Measurements from ENCODE around the gene SLC35E2B.
"Not testable (repeated sequence)": the region's sequence is repeated elsewhere in the genome, so short reads cannot be mapped to it uniquely, and the experiment has no call there.

SLC35E2B gene

DNA sequence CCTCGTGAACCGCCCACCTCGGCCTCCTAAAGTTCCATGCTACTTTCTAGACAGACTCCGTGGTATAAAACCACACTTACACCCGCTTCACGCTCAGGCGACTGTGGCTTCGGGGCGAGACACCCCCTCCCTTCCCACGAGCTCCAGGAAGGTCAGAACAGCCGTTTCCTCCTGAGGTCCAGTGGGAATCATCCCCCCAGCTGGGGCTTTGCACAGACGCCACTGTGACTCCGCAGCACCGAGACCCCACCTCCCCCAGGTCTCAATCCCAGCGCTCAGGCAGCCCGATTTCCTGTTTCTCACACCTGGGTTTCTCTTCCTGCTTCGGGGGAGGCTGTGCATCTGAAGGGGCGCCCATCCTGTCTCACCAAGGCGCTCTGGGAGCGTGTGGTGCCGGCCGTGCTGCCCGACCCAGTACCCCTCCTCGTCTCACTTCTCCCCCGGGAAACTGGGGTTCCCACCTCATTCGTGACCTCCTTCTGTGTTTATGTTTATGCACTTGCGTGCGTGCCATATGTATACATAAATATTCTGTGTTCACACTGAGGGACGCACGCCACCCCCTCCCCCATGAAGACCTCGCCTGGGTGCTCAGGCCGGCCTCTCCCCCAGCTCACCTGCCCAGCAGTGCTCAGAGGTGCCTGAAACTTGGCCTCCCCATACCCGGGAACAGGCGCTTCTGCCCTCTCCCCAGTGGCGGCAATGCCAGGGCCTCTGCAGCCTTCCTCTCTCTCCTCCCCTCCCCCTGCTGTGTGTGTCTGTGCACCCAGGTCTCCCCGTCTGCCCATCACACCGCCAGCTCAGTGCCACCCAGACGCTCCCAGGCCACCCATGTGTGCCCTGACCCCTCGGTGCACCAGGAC is 14.6 kb downstream of the SLC35E2B start:
- H3K23ac ChIP-seq (ENCODE audit: low read depth, low read length, poor library complexity): peak overlapping the region; percentile 43
- H3K27ac ChIP-seq (replicated peaks; ENCODE audit: low read length): no peak overlapping the region
- no peak overlapping the region for H4K91ac ChIP-seq (ENCODE audit: low read depth, low read length, poor library complexity)
- no peak overlapping the region for H2BK120ac ChIP-seq (ENCODE audit: low read depth, low read length)
- H3K18ac ChIP-seq (ENCODE audit: low read length): no peak overlapping the region
- H3K14ac ChIP-seq (ENCODE audit: low read length): peak overlapping the region; percentile 89
- peak overlapping the region; percentile 39 for H2BK5ac ChIP-seq (ENCODE audit: low read length)
- peaks cover 0 to 6% of the 10 kb centered on the region in 2 donors for H3K4me1 ChIP-seq (ENCODE audit: control insufficient read depth in 2 of 2, insufficient read depth in 1 of 2, low read depth in 1 of 2, low read length in 2 of 2)
- H2AK5ac ChIP-seq (ENCODE audit: low read depth, low read length): peak overlapping the region; percentile 1
- peak overlapping the region; percentile 44 for H3K9ac ChIP-seq (ENCODE audit: low read depth, low read length, poor library complexity)
- H2BK12ac ChIP-seq (ENCODE audit: low read length): peak overlapping the region; percentile 73
- no peak overlapping the region for H2AFZ ChIP-seq (ENCODE audit: low read length)
- H3K4me2 ChIP-seq (ENCODE audit: insufficient read depth, low read length, poor library complexity, severe bottlenecking): no peak overlapping the region
- no peaks in the 10 kb centered on the region for H3K27me3 ChIP-seq (ENCODE audit: control insufficient read depth in 3 of 3, insufficient read depth in 3 of 3, low read depth in 1 of 3, low read length in 3 of 3)
- peaks cover 7% of the 10 kb centered on the region for H3K79me1 ChIP-seq (ENCODE audit: low read depth, low read length)
- DNase-seq (ENCODE audit: low spot score): no peak
- peaks cover 1 to 22% of the 10 kb centered on the region in 2 donors for H3K36me3 ChIP-seq (replicated peaks in 1 of 2; ENCODE audit: control insufficient read depth in 2 of 2, insufficient read depth in 2 of 2, low read length in 2 of 2)
- no peak overlapping the region for H4K8ac ChIP-seq (ENCODE audit: low read depth, low read length)
- no peaks in the 10 kb centered on the region for H3K9me3 ChIP-seq (replicated peaks in 1 of 2; ENCODE audit: control insufficient read depth in 2 of 2, insufficient read depth in 1 of 2, low read depth in 1 of 2, low read length in 2 of 2)
- no peak overlapping the region for H3K4ac ChIP-seq (ENCODE audit: low read length)
- WGBS, 2 donors (ENCODE audit: extremely low coverage in 2 of 2, insufficient read length in 2 of 2, insufficient replicate concordance in 1 of 2): no CpG with 5 or more reads among the region's 39 CpGs
- H2BK15ac ChIP-seq (ENCODE audit: low read length): no peak overlapping the region
- H3K4me3 ChIP-seq (ENCODE audit: low read length in 2 of 2): no peak overlapping the region

DNA sequence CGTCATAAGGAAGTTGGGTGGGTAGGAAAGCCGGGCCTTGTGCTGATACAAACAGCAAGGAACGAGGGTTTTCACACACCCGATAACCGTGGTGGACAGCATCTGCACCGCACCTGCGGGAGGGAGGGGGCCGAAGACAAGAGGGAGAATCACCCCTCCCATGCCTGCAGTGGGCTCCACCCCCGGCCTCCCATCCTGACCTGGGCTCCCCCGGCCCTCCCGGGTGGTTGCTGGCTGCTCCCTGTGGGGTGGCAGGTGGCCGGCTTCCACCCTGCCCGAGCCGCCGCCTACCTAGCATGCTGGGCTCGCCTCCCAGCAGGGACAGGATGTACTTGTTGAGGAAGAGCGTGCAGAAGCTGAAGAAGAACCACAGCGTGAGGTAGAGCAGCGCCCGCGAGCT is 16.5 kb downstream of the SLC35E2B start:
- H2BK5ac ChIP-seq (ENCODE audit: low read length): not testable (repeated sequence)
- no CpG with 5 or more reads among the region's 21 CpGs for WGBS, 2 donors (ENCODE audit: extremely low coverage in 2 of 2, insufficient read length in 2 of 2, insufficient replicate concordance in 1 of 2)

DNA sequence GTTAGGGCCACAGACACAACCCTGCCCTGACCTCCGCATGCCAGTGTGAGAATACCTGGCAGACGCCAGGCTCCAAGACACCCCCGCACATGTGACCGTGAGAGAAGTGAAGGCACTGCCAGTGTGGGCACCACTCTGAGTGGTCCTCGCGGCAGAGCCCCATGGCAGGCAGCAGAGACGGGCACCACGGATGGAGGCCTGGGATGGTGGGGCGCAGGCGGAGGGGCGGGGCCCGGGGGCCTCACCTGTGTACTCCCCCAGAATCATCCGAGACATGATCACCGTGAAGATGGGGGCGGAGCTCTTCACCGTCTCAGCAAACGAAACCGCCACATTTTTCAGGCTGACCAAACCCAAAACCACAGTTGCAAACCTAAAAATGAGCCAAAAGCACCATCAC is 17.4 kb downstream of the SLC35E2B start:
- H2BK12ac ChIP-seq (ENCODE audit: low read length); H3K4ac ChIP-seq (ENCODE audit: low read length); H2BK15ac ChIP-seq (ENCODE audit: low read length); H4K91ac ChIP-seq (ENCODE audit: low read depth, low read length, poor library complexity); H4K8ac ChIP-seq (ENCODE audit: low read depth, low read length); DNase-seq (ENCODE audit: low spot score); H3K4me2 ChIP-seq (ENCODE audit: insufficient read depth, low read length, poor library complexity, severe bottlenecking); H3K4me3 ChIP-seq (ENCODE audit: low read length in 2 of 2); H2BK120ac ChIP-seq (ENCODE audit: low read depth, low read length); H3K27ac ChIP-seq (replicated peaks; ENCODE audit: low read length); H2AFZ ChIP-seq (ENCODE audit: low read length); H3K23ac ChIP-seq (ENCODE audit: low read depth, low read length, poor library complexity); H3K14ac ChIP-seq (ENCODE audit: low read length); H3K4me1 ChIP-seq (ENCODE audit: control insufficient read depth in 2 of 2, insufficient read depth in 1 of 2, low read depth in 1 of 2, low read length in 2 of 2); H2BK5ac ChIP-seq (ENCODE audit: low read length); H3K18ac ChIP-seq (ENCODE audit: low read length); H3K79me1 ChIP-seq (ENCODE audit: low read depth, low read length); H2AK5ac ChIP-seq (ENCODE audit: low read depth, low read length); H3K9me3 ChIP-seq (replicated peaks in 1 of 2; ENCODE audit: control insufficient read depth in 2 of 2, insufficient read depth in 1 of 2, low read depth in 1 of 2, low read length in 2 of 2); H3K27me3 ChIP-seq (ENCODE audit: control insufficient read depth in 3 of 3, insufficient read depth in 3 of 3, low read depth in 1 of 3, low read length in 3 of 3); H3K9ac ChIP-seq (ENCODE audit: low read depth, low read length, poor library complexity): not testable (repeated sequence)
- H3K36me3 ChIP-seq (replicated peaks in 1 of 2; ENCODE audit: control insufficient read depth in 2 of 2, insufficient read depth in 2 of 2, low read length in 2 of 2): peaks cover 11 to 40% of the 10 kb centered on the region in 2 donors
- no CpG with 5 or more reads among the region's 18 CpGs for WGBS, 2 donors (ENCODE audit: extremely low coverage in 2 of 2, insufficient read length in 2 of 2, insufficient replicate concordance in 1 of 2)

More for the DNA sequence above, 16.5 kb downstream of the SLC35E2B start:
- H2AK5ac ChIP-seq (ENCODE audit: low read depth, low read length); H2BK120ac ChIP-seq (ENCODE audit: low read depth, low read length); H3K79me1 ChIP-seq (ENCODE audit: low read depth, low read length); H3K14ac ChIP-seq (ENCODE audit: low read length); H3K27me3 ChIP-seq (ENCODE audit: control insufficient read depth in 3 of 3, insufficient read depth in 3 of 3, low read depth in 1 of 3, low read length in 3 of 3); H3K4me1 ChIP-seq (ENCODE audit: control insufficient read depth in 2 of 2, insufficient read depth in 1 of 2, low read depth in 1 of 2, low read length in 2 of 2); DNase-seq (ENCODE audit: low spot score); H2BK15ac ChIP-seq (ENCODE audit: low read length); H3K27ac ChIP-seq (replicated peaks; ENCODE audit: low read length); H2AFZ ChIP-seq (ENCODE audit: low read length); H3K4me2 ChIP-seq (ENCODE audit: insufficient read depth, low read length, poor library complexity, severe bottlenecking); H3K18ac ChIP-seq (ENCODE audit: low read length); H3K23ac ChIP-seq (ENCODE audit: low read depth, low read length, poor library complexity); H2BK12ac ChIP-seq (ENCODE audit: low read length); H3K4ac ChIP-seq (ENCODE audit: low read length); H3K9ac ChIP-seq (ENCODE audit: low read depth, low read length, poor library complexity); H4K91ac ChIP-seq (ENCODE audit: low read depth, low read length, poor library complexity); H4K8ac ChIP-seq (ENCODE audit: low read depth, low read length); H3K4me3 ChIP-seq (ENCODE audit: low read length in 2 of 2); H3K9me3 ChIP-seq (replicated peaks in 1 of 2; ENCODE audit: control insufficient read depth in 2 of 2, insufficient read depth in 1 of 2, low read depth in 1 of 2, low read length in 2 of 2): not testable (repeated sequence)
- H3K36me3 ChIP-seq (replicated peaks in 1 of 2; ENCODE audit: control insufficient read depth in 2 of 2, insufficient read depth in 2 of 2, low read length in 2 of 2): peaks cover 9 to 33% of the 10 kb centered on the region in 2 donors

GRCh38 chr1:1674806-1675205 is 17.8 kb downstream of the SLC35E2B start:
- not testable (repeated sequence) for DNase-seq (ENCODE audit: low spot score); H3K4ac ChIP-seq (ENCODE audit: low read length); H3K23ac ChIP-seq (ENCODE audit: low read depth, low read length, poor library complexity); H3K18ac ChIP-seq (ENCODE audit: low read length); H2BK15ac ChIP-seq (ENCODE audit: low read length); H2BK12ac ChIP-seq (ENCODE audit: low read length); H3K9me3 ChIP-seq (replicated peaks in 1 of 2; ENCODE audit: control insufficient read depth in 2 of 2, insufficient read depth in 1 of 2, low read depth in 1 of 2, low read length in 2 of 2); H3K79me1 ChIP-seq (ENCODE audit: low read depth, low read length); H3K14ac ChIP-seq (ENCODE audit: low read length); H3K4me2 ChIP-seq (ENCODE audit: insufficient read depth, low read length, poor library complexity, severe bottlenecking); H3K4me3 ChIP-seq (ENCODE audit: low read length in 2 of 2); H4K91ac ChIP-seq (ENCODE audit: low read depth, low read length, poor library complexity); H4K8ac ChIP-seq (ENCODE audit: low read depth, low read length); H3K9ac ChIP-seq (ENCODE audit: low read depth, low read length, poor library complexity); H2AK5ac ChIP-seq (ENCODE audit: low read depth, low read length); H2BK120ac ChIP-seq (ENCODE audit: low read depth, low read length); H2AFZ ChIP-seq (ENCODE audit: low read length); H2BK5ac ChIP-seq (ENCODE audit: low read length); H3K27ac ChIP-seq (replicated peaks; ENCODE audit: low read length); H3K4me1 ChIP-seq (ENCODE audit: control insufficient read depth in 2 of 2, insufficient read depth in 1 of 2, low read depth in 1 of 2, low read length in 2 of 2); H3K27me3 ChIP-seq (ENCODE audit: control insufficient read depth in 3 of 3, insufficient read depth in 3 of 3, low read depth in 1 of 3, low read length in 3 of 3)
- H3K36me3 ChIP-seq (replicated peaks in 1 of 2; ENCODE audit: control insufficient read depth in 2 of 2, insufficient read depth in 2 of 2, low read length in 2 of 2): peaks cover 12 to 44% of the 10 kb centered on the region in 2 donors
- WGBS, 2 donors (ENCODE audit: extremely low coverage in 2 of 2, insufficient read length in 2 of 2, insufficient replicate concordance in 1 of 2): no CpG with 5 or more reads among the region's 21 CpGs

Measured in neuronal stem cell (in vitro differentiated cells).